HUDEP-2 (cell line): ENCODE results near the gene PSAP.
A peak's percentile ranks its signal among the peaks of the same experiment; 100 is the strongest.
"Not testable (repeated sequence)": the region's sequence is repeated elsewhere in the genome, so short reads cannot be mapped to it uniquely, and the experiment has no call there.

Experiments
- DNase-seq, 76 experiments: peaks; one replicate each; lab custom pipeline; 2025; ENCODE audit not compliant: unreplicated experiment in 76 of 76; lab: John Stamatoyannopoulos, UW

PSAP gene

GRCh38 chr10:71874680-71875354, 23.8 kb upstream of the PSAP start:
- peak in 33 of 76 experiments; percentile 9 to 67 (median 33) for DNase-seq

DNA sequence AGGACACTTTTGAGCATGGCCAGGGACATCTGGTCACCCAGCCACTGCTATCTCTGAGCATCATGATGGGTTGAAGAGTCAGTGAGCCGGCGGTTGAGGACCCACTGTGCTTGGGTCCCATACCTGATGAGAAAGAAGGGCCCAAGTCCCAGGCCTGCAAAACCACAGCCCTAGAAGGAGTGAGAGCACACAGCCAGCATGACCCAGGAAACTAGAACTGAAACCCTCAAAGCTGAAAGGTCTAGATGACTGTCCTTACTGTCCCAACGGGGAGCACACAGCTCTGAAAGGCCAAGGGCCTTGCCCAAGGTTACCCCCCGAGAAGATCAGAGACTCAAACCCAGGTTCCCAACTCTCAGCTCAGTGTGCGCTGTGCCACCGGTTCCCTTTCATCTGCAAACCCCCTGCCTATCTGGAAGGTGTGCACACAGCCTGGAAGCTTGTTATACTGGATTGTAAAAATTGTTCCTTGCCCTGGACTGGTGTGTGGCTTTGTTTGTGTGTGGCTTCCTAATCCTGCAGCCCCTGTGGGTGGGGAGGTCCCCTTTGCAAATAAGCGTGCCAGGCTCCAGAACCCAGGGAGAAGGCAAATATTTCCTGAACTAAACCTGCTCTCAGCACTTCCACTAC, 22.6 kb upstream of the PSAP start:
- DNase-seq = no peak

DNA sequence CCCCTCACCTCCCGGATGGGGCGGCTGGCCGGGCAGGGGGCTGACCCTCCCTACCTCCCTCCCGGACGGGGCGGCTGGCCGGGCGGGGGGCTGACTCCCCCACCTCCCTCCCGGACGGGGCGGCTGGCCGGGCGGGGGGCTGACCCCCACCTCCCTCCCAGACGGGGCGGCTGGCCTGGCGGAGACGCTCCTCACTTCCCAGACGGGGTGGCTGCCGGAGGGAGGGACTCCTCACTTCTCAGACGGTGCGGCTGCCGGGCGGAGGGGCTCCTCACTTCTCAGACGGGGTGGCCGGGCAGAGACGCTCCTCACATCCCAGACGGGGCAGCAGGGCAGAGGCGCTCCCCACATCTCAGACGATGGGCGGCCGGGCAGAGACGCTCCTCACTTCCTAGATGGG, 18.6 kb upstream of the PSAP start:
- DNase-seq = not testable (repeated sequence)

GRCh38 chr10:71868192-71868697, 17.2 kb upstream of the PSAP start:
- DNase-seq = peak in 73 of 76 experiments; percentile 7 to 91 (median 75)

- DNase-seq = no peak
Observed at GRCh38 chr10:71865561-71866041, 14.6 kb upstream of the PSAP start.

DNA sequence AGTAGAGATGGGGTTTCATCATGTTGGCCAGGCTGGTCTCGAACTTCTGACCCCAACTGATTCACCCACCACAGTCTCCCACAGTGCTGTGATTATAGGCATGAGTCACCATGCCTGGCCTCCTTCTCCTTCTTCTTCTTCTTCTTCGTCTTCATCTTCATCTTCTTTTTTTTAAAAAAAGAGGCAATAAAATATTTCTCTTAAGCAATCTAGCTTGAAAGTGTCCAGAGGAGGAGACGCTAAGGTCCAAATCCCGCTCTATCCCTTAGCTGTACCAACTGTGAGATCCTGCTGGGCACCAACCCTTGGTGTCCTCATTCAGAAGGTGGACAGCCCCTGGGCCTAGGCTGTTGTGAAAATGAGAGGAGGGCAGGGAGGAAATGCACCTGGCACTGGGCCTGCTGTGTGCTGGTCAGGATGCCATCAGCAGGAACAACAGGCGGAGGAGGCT, 13.9 kb upstream of the PSAP start:
- DNase-seq = no peak

DNA sequence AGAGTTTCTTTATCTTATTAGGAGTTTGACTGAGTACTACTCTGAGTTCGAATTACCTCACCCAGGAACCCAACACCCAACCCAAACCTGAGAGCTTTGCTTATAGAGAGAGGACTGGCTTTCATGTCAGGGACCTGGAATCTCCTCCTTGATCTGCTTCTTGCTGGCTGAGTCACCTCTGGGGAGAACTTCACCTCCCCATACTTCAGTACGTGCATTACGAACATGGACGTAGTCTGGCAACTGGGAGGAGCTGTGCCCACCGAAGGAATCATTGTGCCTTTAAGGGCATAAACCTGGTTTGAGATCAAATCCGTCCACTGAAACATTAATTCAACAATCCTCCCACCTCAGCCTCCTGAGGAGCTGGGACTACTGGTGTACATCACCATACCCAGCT, 12.2 kb upstream of the PSAP start:
- DNase-seq = no peak

DNA sequence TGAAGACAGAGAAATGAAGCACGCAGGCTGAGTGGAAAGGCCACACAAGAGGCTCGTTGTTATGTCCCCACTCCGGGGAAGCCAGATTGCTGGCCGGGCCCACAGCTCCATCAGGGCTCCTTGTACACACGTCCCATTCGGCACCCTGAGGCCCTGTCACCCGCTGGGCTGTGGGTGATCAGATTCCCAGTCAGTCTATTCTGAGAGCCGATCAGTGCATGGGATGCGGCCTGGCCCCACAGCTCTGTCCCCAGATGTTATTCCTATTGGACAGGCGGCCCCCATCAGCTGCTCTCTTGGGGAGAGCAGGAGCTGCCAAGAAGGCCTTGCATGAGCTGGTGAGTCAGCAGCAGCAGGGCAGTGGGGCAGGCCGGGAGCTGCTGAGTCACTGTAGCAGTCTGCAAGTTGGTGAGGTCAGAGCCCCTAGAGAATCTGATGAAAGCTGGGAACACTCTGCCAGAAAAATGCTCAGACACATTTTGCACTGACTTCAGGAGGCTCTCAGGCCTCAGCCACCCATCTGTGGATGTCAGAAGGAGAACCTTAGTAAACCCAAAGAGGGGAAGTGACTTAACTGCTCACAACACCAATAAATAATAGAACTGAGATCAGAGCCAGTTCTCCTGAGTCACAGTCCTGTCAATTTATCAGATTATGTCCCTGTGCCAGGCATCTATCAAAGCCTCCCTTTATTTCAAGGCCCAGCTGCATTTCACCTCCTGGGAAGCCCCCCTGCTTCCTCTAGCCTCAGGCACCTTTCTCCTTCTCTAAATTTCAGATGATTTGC, 9.4 kb upstream of the PSAP start:
- peak in 73 of 76 experiments; percentile 43 to 94 (median 80) for DNase-seq

- DNase-seq = no peak
Observed at GRCh38 chr10:71857934-71858890, 7.2 kb upstream of the PSAP start.

GRCh38 chr10:71856619-71857018, 5.6 kb upstream of the PSAP start:
- DNase-seq = no peak

DNA sequence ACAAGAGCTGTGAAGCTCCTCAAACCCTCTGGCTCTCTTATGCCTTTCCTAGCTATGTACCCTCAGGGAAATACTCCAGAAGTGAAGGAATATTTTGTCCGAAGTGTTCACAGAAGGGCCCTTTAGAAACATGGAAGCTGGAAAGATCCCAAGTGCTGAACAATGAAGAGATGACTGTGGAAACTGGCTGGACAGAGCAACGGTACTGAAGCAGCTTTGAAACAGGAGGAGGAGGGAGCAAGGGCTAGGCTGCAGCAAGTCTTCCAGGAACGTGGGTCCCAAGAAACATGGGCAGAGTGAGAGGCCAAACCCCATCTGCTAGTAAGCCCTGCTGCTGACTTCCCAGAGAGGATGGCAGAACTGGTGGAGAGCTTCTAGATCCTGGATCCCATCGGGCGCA, 3.0 kb upstream of the PSAP start:
- DNase-seq = peak in 1 of 76 experiments; percentile 11

DNA sequence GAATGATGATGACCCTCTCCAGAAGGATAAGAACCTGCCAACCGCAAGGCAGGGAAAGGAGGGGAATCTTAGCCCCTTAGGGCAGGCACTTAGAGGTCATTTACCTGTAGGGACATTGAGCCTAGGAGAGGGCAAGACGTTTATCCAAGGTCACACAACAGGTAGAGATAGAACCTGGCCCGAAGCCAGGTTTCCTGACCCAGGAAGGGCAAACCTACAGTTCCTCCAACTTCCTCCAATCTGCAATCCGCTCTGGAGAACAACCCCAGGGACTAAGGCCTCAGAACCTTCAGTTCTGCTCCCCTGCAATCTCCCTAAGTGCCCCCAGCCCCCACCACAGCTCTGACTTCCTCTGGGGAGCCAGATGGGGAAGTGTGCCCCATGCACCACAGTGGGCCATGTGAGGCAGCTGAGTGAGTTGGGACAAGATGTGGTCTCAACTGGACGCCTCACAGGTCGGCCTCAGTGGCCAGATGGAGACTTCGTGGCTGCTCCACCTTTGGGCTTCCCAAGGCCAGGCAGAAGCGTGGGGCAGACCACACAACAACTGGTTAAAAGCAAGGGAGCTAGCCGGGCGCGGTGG, 1.4 kb upstream of the PSAP start:
- DNase-seq = no peak

- not testable (repeated sequence) for DNase-seq
Observed at GRCh38 chr10:71851465-71852095, 529 bp upstream of the PSAP start.

DNA sequence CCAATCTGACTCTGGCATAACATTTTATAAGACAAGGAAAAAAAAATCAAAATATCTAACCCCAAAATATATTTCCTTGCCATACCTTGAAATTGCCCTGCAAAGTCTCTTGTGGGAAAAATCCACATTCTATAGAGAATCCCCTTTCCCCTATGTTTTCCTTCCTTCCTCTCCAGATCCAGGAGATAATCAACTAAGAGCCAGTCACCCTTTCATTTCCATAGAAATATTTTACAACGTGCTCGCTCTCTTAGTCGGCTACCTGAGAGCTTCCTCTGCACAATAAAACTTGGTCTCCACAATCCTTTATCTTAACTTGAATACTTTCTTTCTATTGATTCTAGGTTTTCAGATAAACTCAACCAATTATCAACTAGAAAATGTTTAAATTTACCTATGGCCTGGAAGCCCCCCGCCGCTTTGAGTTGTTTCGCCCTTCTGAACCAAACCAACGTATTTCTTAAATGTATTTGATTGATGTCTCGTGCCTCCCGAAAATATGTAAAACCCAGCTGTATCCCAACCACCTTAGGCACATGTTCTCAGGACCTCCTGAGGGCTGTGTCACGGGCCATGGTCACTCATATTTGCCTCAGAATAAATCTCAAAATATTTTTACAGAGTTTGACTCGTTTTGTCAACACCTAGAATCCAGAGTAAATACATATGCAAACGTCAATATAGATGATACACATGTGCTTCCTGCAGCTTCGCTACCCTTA, 869 bp downstream of the PSAP start:
- DNase-seq = no peak

GRCh38 chr10:71849461-71849908, 1.6 kb downstream of the PSAP start:
- DNase-seq = no peak

DNA sequence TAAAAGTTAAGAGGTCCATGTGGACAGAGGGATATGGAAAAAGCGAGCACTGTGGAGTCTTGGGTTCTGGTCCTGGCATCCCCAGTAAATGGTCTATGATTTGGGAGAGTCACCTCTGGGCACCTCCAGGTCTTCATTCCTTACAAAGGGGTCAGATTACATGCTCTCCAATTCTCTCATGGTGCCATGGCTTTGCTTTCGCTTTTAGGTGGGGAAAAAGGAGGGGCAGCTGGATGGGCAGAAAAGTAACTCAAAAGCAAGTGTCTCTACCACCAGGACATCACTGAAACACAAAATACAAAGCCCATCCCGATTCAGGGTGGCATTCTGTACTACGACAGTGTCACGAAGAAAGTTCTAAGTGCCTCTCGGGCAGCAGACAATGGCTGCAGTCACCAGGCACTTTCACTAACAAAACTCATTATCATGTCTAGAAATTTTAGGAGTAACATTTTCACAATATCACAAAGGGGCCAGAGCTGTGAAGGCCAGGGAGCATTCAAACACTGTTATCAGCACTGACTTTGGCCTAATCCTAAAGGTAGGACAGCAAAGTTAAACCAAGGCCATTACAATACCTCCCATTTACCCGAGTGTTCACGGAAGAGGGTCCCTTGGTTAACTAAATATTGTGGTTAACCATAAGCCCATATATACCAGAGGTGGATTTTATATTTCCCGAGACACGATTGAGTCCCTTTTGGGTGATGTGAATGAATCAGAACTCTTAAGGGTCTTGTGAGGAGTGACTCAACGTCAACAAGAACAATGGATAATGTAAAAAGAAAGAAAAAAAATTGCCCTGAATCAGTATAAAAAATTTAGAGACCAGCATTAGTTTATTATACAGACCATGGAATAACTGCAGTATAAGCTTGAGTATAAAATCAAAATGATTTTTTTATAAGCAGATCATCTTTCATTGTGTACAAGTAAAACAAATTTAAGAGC, 2.5 kb downstream of the PSAP start:
- no peak for DNase-seq

DNA sequence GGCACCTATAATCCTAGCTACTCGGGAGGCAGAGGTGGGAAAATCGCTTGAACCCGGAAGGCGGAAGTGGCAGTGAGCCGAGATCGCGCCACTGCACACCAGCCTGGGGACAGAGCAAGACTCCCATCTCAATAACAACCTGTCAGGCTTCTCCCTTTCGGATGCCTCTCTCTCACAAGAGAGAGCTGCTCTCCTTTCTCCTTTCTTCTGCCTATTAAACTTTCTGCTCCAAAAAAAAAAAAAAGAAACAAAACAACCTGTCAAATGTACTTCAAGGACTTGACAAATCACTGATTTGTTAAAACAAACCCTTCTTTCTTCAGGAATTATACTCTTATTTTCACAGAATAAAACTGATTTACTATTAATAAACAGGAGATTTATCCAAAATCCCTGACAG, 3.6 kb downstream of the PSAP start:
- DNase-seq = no peak
